Measurements from ENCODE around the gene INTS1.

DNA sequence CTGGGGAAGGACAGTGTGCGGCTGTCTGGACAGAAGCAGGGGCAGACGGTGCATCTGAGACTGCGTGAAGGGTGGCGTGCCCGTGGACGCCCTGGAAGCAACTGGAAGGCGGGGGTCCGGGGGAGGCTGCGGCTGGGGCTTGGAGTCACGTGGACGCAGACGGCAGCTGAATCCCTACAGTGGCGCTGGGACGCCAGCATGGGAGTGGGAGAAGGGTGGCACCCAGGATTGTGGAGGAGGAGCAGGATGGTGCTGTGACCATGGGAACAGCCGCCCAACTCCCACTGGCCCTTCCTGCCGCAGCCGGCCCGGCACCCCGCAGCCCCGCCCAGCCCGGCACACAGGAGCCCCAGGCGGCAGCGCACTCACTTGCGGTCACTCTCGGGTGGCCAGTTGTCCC lies 9.7 kb downstream of the INTS1 start:
- TF ChIP-seq, protein P1, sequence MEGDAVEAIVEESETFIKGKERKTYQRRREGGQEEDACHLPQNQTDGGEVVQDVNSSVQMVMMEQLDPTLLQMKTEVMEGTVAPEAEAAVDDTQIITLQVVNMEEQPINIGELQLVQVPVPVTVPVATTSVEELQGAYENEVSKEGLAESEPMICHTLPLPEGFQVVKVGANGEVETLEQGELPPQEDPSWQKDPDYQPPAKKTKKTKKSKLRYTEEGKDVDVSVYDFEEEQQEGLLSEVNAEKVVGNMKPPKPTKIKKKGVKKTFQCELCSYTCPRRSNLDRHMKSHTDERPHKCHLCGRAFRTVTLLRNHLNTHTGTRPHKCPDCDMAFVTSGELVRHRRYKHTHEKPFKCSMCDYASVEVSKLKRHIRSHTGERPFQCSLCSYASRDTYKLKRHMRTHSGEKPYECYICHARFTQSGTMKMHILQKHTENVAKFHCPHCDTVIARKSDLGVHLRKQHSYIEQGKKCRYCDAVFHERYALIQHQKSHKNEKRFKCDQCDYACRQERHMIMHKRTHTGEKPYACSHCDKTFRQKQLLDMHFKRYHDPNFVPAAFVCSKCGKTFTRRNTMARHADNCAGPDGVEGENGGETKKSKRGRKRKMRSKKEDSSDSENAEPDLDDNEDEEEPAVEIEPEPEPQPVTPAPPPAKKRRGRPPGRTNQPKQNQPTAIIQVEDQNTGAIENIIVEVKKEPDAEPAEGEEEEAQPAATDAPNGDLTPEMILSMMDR (IDR thresholded peaks at IDR 0.05) = no peak
- no peak for TF ChIP-seq POLR2A (IDR thresholded peaks at IDR 0.05)

Data from heart left ventricle (tissue), 13 donors.